Kidney (tissue), 14 donors: ENCODE data around the gene RBP5. TPM values are rescaled to one million over a fixed set of nuclear protein-coding genes. Genes with fewer than 3 reads are reported as not detected.
A peak's percentile ranks its signal among the peaks of the same experiment; 100 is the strongest.

Experiments used
- DNase-seq, 5 donors: peaks; one replicate each; pipeline ENCODE4 v3.0.0-alpha.2; 2013 to 2020
- FAIRE-seq: peaks from 2 replicates; lab custom pipeline; 2012; peaks lifted over from hg19 to GRCh38; lab: Jason Lieb, UNC
- H3K27ac ChIP-seq, 2 donors: one replicate each; pipeline ENCODE4 v1.7.0; 2013; ENCODE audit warnings: low read depth in 2 of 2, low read length in 2 of 2, inconsistent platforms in 1 of 2
- H3K27me3 ChIP-seq: one replicate; pipeline ENCODE4 v1.7.1; 2013; ENCODE audit warnings: low read length, inconsistent platforms; ENCODE audit not compliant: control insufficient read depth, insufficient read depth
- H3K36me3 ChIP-seq, 3 donors: one replicate each; pipeline versions ENCODE4 v1.7.0 to v1.7.1; 2013; ENCODE audit warnings: low read length in 3 of 3, control low read depth in 1 of 3, inconsistent platforms in 1 of 3; ENCODE audit not compliant: insufficient read depth in 3 of 3, control insufficient read depth in 2 of 3
- H3K4me1 ChIP-seq, 3 donors: one replicate each; pipeline versions ENCODE4 v1.7.0 to v1.7.1; 2013; ENCODE audit warnings: low read length in 3 of 3, inconsistent platforms in 1 of 3, low read depth in 1 of 3; ENCODE audit not compliant: control insufficient read depth in 2 of 3, insufficient read depth in 2 of 3
- H3K4me3 ChIP-seq, 3 donors: one replicate each; pipeline versions ENCODE4 v1.7.0 to v1.8.1; 2013; ENCODE audit warnings: low read length in 3 of 3, control low read depth in 1 of 3, inconsistent platforms in 1 of 3
- H3K9ac ChIP-seq, 3 donors: one replicate each; pipeline versions ENCODE4 v1.7.0 to v1.7.1; 2013; ENCODE audit warnings: low read length in 3 of 3, control low read depth in 1 of 3, inconsistent platforms in 1 of 3
- H3K9me3 ChIP-seq, 3 donors: one replicate each; pipeline versions ENCODE4 v1.7.0 to v1.7.1; 2013; ENCODE audit warnings: low read length in 3 of 3, control low read depth in 1 of 3, inconsistent platforms in 1 of 3; ENCODE audit not compliant: control insufficient read depth in 2 of 3, insufficient read depth in 1 of 3
- CTCF ChIP-seq: IDR thresholded peaks from 3 replicates; pipeline ENCODE4 v1.5.1; 2012; ENCODE audit warnings: mild to moderate bottlenecking, moderate library complexity, borderline replicate concordance; ENCODE audit not compliant: insufficient read depth; ENCODE audit errors: extremely low read depth
- intact Hi-C: fragments of 100-400 bp; cut with DNase I; formaldehyde crosslinking; loops from one replicate; pipeline ENCODE4 v1.11.1; 2022
- polyA plus RNA-seq: library from polyadenylated mRNA; stranded (reverse); fragments of 350-450 nt; fragmentation: Illumina TruSeq; extraction: RNeasy Lipid Tissue Mini Kit (QIAGEN cat#74804); gene quantifications from one replicate; pipeline ENCODE4 v1.2.3, GENCODE V29; 2014; ENCODE audit warnings: low read depth, low replicate concordance; ENCODE audit not compliant: insufficient read depth
- total RNA-seq: library from RNA; stranded (reverse); fragmentation: NEBNext Ultra II Directional; extraction: Animal tissue kit (Norgen Biotek cat#: 25700); gene quantifications from one replicate; pipeline ENCODE4 v1.2.1, GENCODE V29; 2021
- donor health status: control.
- donor health status: control.
- donor health status: control.
- donor health status: control.
- donor health status: control.
- donor health status: DM: yes; HTN: yes; CAD: no.
- donor health status: Normal renal cell carcinoma (clear cell type).

RBP5 gene
- total and polyA plus RNA-seq, 2 donors from 2014 or later, result 74.6 to 609 TPM

- H3K9ac ChIP-seq, result no peak overlapping the region
- intact Hi-C loops, result loop anchor here (10.0 kb wide), 1 partner anchor 146 kb away; the partner anchor contains the start of genes C12orf57 and RNU7-1
- peak overlapping the region in 1 of 3 donors; percentile 23 for H3K4me3 ChIP-seq
- peak overlapping the region in 1 of 2 donors; percentile 11 for H3K27ac ChIP-seq
- no peaks in the 10 kb centered on the region for H3K9me3 ChIP-seq
- DNase-seq (peak in 1 of 5 donors; percentile 29), FAIRE-seq (no peak)
- no peaks in the 10 kb centered on the region for H3K27me3 ChIP-seq
- TF ChIP-seq CTCF, result no peak
- H3K36me3 ChIP-seq, result no peaks in the 10 kb centered on the region
- peaks cover 0 to 11% (median 0%) of the 10 kb centered on the region in 3 donors for H3K4me1 ChIP-seq
Observed at GRCh38 chr12:7090222-7090998, 38.3 kb downstream of the RBP5 start.

GRCh38 chr12:7089196-7089871, 39.4 kb downstream of the RBP5 start:
- Histone ChIP-seq H3K4me3 (no peak overlapping the region), H3K9me3 (peaks cover 0 to 4% (median 0%) of the 10 kb centered on the region in 3 donors), H3K9ac (no peak overlapping the region), H3K36me3 (peaks cover 0 to 10% (median 6%) of the 10 kb centered on the region in 3 donors), H3K4me1 (peaks cover 0 to 11% (median 0%) of the 10 kb centered on the region in 3 donors), H3K27ac (no peak overlapping the region), H3K27me3 (no peaks in the 10 kb centered on the region)
- DNase-seq (no peak), FAIRE-seq (no peak)
- no peak for TF ChIP-seq CTCF
- intact Hi-C loops, result no loop called here

- Histone ChIP-seq H3K9ac (no peak overlapping the region), H3K4me3 (no peak overlapping the region), H3K27me3 (no peaks in the 10 kb centered on the region), H3K27ac (peak overlapping the region in 1 of 2 donors; percentile 20), H3K36me3 (peaks cover 0 to 15% (median 11%) of the 10 kb centered on the region in 3 donors), H3K4me1 (no peaks in the 10 kb centered on the region), H3K9me3 (peaks cover 0 to 7% (median 0%) of the 10 kb centered on the region in 3 donors)
- intact Hi-C loops, result no loop called here
- DNase-seq, result no peak
- no peak for TF ChIP-seq CTCF
- FAIRE-seq, result no peak
Observed at GRCh38 chr12:7083125-7083524, 45.6 kb downstream of the RBP5 start.
